Lung (tissue), 16 donors: ENCODE results near the gene C9. TPM values are rescaled to one million over a fixed set of nuclear protein-coding genes. Genes with fewer than 3 reads are reported as not detected.
A peak's percentile ranks its signal among the peaks of the same experiment; 100 is the strongest.

Experiments used
- ATAC-seq: fragments of 200-7000 bp; cut with Tn5 transposase; one replicate; pipeline ENCODE4 v1.9.1; 2020; ENCODE audit warnings: moderate number of reproducible peaks; ENCODE audit not compliant: insufficient read depth, low FRiP score
- DNase-seq, 3 donors: peaks; one replicate each; pipeline ENCODE4 v3.0.0-alpha.2; 2013 to 2017
- H3K27ac ChIP-seq, 2 donors: one replicate each; pipeline ENCODE4 v1.5.1; 2013; ENCODE audit warnings: mild to moderate bottlenecking in 2 of 2, moderate library complexity in 2 of 2, control low read depth in 1 of 2, inconsistent platforms in 1 of 2, low read depth in 1 of 2, low read length in 1 of 2
- H3K27me3 ChIP-seq, 3 donors: one replicate each; pipeline ENCODE4 v1.5.1; 2013; ENCODE audit warnings: low read length in 2 of 3; ENCODE audit not compliant: control insufficient read depth in 3 of 3, insufficient read depth in 3 of 3
- H3K36me3 ChIP-seq, 4 donors: one replicate each; pipeline ENCODE4 v1.5.1; 2013; ENCODE audit warnings: low read length in 4 of 4, mild to moderate bottlenecking in 1 of 4, moderate library complexity in 1 of 4; ENCODE audit not compliant: control insufficient read depth in 4 of 4, insufficient read depth in 4 of 4
- H3K4me1 ChIP-seq, 5 donors: one replicate each; pipeline ENCODE4 v1.5.1; 2013; ENCODE audit warnings: low read length in 5 of 5, mild to moderate bottlenecking in 2 of 5, moderate library complexity in 1 of 5; ENCODE audit not compliant: control insufficient read depth in 5 of 5, insufficient read depth in 5 of 5
- H3K4me3 ChIP-seq: one replicate; pipeline ENCODE4 v1.5.1; 2013; ENCODE audit warnings: mild to moderate bottlenecking, control low read depth, moderate library complexity
- H3K9ac ChIP-seq, 2 donors: one replicate each; pipeline ENCODE4 v1.5.1; 2013; ENCODE audit warnings: low read length in 2 of 2, control low read depth in 1 of 2; ENCODE audit not compliant: insufficient read depth in 1 of 2
- H3K9me3 ChIP-seq, 4 donors: one replicate each; pipeline ENCODE4 v1.5.1; 2013; ENCODE audit warnings: low read length in 3 of 4, mild to moderate bottlenecking in 1 of 4, moderate library complexity in 1 of 4; ENCODE audit not compliant: control insufficient read depth in 4 of 4, insufficient read depth in 3 of 4
- WGBS, 2 donors: extraction: QIAGEN DNeasy Blood & Tissue Kit; methylation state at CpG; one replicate each; pipeline ENCODE4 v1.1.7; 2013; 5-methylcytosine and 5-hydroxymethylcytosine counted together
- long read RNA-seq, 5 donors: transcript quantifications; one replicate each; lab custom pipeline, GENCODE V29; 2026
- polyA plus RNA-seq, 2 donors: library from polyadenylated mRNA; stranded (reverse); fragments of 200-250 nt; gene quantifications; one replicate each; pipeline ENCODE4 v1.2.1, GENCODE V29; 2013
- total RNA-seq, 2 donors: library from RNA; depleted of rRNA in 1 of 2; stranded (reverse); fragments of >200 nt in 1 of 2; gene quantifications; one replicate each; pipeline ENCODE4 v1.2.1, GENCODE V29; 2014 to 2021
- TF ChIP-seq, protein P1 (sequence below): IDR thresholded peaks from 2 replicates; pipeline ENCODE4 v1.5.1; 2012; ENCODE audit warnings: mild to moderate bottlenecking; ENCODE audit errors: control extremely low read depth, extremely low read depth
- donor health status: control.
- donor health status: control.
- donor health status: Bipolar disorder and iron deficiency.
- donor health status: healthy.
- donor health status: DM: yes; HTN: yes; CAD: no.

The C9 gene
- total RNA-seq = under 1 TPM in 1 of 2 donors, not detected in 1; 0.43 TPM
- under 1 TPM in 1 of 2 donors, not detected in 1; 0.14 TPM for polyA plus RNA-seq
- long read RNA-seq, donor 1 = 0 reads
- long read RNA-seq, donor 2 = 0 reads
- long read RNA-seq, donor 3 = 0 reads
- long read RNA-seq, donor 4 = 0 reads
- long read RNA-seq, donor 5 = 0 reads

DNA sequence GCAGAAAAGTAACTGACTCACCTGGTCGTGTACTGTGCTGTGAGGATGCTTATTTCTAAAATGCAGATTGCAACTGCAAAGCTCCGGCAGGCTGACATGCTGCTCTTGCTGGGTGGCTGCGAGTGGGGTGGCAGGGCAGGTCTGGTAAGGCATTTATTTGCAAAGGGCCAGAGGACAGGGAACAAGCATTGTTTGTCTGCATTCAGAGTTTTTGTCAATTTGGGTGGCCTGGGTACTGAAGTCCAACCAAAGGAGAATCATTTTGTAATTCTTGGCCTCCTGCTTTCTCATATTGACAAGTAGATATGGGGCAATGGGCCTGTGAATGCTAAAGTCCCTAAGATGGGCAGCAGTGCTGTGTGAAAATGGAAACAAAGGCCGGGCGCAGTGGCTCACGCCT lies at the start of gene C9:
Gene C9 (minus strand): TSS at position 129 of the 400 bp plus-strand sequence. CDS start 31 bp downstream, at position 98.
- TF ChIP-seq, protein P1, sequence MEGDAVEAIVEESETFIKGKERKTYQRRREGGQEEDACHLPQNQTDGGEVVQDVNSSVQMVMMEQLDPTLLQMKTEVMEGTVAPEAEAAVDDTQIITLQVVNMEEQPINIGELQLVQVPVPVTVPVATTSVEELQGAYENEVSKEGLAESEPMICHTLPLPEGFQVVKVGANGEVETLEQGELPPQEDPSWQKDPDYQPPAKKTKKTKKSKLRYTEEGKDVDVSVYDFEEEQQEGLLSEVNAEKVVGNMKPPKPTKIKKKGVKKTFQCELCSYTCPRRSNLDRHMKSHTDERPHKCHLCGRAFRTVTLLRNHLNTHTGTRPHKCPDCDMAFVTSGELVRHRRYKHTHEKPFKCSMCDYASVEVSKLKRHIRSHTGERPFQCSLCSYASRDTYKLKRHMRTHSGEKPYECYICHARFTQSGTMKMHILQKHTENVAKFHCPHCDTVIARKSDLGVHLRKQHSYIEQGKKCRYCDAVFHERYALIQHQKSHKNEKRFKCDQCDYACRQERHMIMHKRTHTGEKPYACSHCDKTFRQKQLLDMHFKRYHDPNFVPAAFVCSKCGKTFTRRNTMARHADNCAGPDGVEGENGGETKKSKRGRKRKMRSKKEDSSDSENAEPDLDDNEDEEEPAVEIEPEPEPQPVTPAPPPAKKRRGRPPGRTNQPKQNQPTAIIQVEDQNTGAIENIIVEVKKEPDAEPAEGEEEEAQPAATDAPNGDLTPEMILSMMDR = no peak
- DNase-seq (no peak), ATAC-seq (no peak)
- no peaks in the 10 kb centered on the region for H3K4me1 ChIP-seq
- no peak within 1 kb of the TSS for H3K4me3 ChIP-seq
- H3K9me3 ChIP-seq = no peaks in the 10 kb centered on the region
- H3K9ac ChIP-seq = no peak within 1 kb of the TSS
- WGBS, 2 donors = 74 to 81% methylated on average over 6 of the region's 6 CpGs
- no peak within 1 kb of the TSS for H3K27ac ChIP-seq
- H3K36me3 ChIP-seq = no peaks in the 10 kb centered on the region
- no peaks in the 10 kb centered on the region for H3K27me3 ChIP-seq

DNA sequence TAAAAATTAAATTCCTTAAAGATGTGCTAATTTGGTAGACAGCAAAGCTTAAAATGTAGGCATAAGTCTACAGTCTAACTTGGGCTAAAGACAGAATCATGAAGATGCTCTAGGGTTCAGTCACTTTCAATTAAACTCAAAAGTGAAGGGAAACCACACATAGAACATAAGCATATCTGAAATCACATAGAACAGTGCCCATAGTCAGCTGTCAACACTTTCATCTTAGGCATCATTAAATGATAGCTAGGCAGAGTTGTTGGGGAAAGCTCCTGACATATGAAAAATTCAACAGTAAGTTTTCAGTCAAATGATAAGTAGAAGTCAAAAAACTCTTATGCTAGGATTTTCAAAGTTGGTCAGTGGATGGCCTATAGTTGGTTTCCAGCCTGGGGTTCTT lies 49.5 kb upstream of the C9 start:
- Histone ChIP-seq H3K9ac (no peak overlapping the region), H3K27me3 (no peaks in the 10 kb centered on the region), H3K4me1 (peaks cover 0 to 29% (median 19%) of the 10 kb centered on the region in 5 donors), H3K9me3 (no peaks in the 10 kb centered on the region), H3K27ac (no peak overlapping the region), H3K36me3 (peaks cover 0 to 16% (median 2%) of the 10 kb centered on the region in 4 donors), H3K4me3 (no peak overlapping the region)
- ATAC-seq (no peak), DNase-seq (peak in 1 of 3 donors; percentile 56)
- TF ChIP-seq, protein P1 = no peak

DNA sequence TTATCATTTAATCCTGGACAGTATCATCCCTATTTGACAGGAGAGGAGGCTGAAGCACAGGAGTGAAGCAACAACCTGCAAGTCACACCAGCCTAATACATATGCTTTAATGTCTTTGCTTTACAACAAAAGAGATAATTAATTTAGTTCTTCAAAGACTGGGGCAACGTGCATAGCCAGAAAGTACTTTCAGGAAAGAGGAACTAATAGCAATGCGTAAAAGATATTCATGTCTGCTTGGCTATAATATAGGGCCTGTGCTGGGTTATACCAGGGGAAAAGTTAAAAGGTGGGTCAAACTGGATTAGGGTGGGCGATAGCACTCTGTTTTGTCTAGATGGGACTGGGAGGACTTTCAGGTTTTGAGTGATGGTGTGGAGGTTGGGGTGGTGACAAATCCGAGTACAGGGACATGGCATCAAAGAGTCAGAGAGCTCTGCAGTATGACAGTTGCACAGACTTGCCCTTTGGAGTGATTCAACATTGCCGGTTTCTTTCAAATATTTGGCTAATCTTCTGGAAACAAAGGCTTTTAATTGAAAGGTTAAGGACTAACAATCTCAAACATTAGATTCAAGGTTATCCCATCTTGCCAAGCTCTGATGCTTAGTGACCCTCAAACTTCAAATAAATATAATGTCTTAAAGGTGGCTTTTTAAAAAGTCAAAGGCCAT lies 48.6 kb upstream of the C9 start:
- 65 to 73% methylated on average over 5 of the region's 5 CpGs for WGBS, 2 donors
- H3K4me1 ChIP-seq = peaks cover 0 to 29% (median 19%) of the 10 kb centered on the region in 5 donors
- no peaks in the 10 kb centered on the region for H3K27me3 ChIP-seq
- no peak overlapping the region for H3K9ac ChIP-seq
- no peak for DNase-seq
- H3K4me3 ChIP-seq = no peak overlapping the region
- peaks cover 2 to 16% (median 4%) of the 10 kb centered on the region in 4 donors for H3K36me3 ChIP-seq
- TF ChIP-seq, protein P1 = no peak
- ATAC-seq = no peak
- no peaks in the 10 kb centered on the region for H3K9me3 ChIP-seq
- no peak overlapping the region for H3K27ac ChIP-seq
